ENCODE results near the gene RNASE7. TPM values are rescaled to one million over a fixed set of nuclear protein-coding genes. Genes with fewer than 3 reads are reported as not detected.
A peak's percentile ranks its signal among the peaks of the same experiment; 100 is the strongest.

RNASE7 gene
- total RNA-seq, 2 experiments from 2014 or later: not detected

DNA sequence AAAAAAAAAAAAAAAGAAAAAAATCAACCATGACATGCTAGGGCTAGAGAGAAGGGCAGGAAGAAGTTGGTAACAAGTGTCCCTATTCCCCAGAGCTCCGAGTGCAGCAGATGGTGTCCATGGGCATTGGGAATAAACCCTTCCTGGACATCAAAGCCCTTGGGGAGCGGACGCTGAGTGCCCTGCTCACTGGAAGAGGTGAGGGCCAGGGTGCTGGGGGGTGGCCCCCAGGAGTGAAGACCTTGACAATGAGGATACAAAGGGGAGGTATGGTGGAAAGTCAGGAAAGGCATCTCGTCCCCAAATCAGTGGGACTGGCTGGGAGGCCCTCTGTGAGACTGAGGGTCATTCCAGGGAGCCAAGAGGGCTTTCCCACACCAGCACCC is 44.7 kb downstream of the RNASE7 start:
- intact Hi-C loops (cut with micrococcal nuclease): loop anchor here (1.0 kb wide), 1 partner anchor 17 kb away; no protein-coding TSS in a partner anchor
- Mint-ChIP-seq H3K9me3 (no peaks in the 10 kb centered on the region), H3K4me1 (ENCODE audit: low read depth) (peaks cover 13% of the 10 kb centered on the region), H3K27me3 (ENCODE audit: low read depth) (no peaks in the 10 kb centered on the region), H3K27ac (no peak overlapping the region), H3K4me3 (no peak overlapping the region), H3K36me3 (ENCODE audit: low read depth) (no peaks in the 10 kb centered on the region)
- DNase-seq: no peak
- CTCF ChIA-PET: interaction anchor here (0.6 to 8.6 kb wide), 9 partner anchors 10 to 72 kb away, joined by 3 to 111 read pairs (median 6); partner anchors contain the start of genes ARHGEF40 and TMEM253

DNA sequence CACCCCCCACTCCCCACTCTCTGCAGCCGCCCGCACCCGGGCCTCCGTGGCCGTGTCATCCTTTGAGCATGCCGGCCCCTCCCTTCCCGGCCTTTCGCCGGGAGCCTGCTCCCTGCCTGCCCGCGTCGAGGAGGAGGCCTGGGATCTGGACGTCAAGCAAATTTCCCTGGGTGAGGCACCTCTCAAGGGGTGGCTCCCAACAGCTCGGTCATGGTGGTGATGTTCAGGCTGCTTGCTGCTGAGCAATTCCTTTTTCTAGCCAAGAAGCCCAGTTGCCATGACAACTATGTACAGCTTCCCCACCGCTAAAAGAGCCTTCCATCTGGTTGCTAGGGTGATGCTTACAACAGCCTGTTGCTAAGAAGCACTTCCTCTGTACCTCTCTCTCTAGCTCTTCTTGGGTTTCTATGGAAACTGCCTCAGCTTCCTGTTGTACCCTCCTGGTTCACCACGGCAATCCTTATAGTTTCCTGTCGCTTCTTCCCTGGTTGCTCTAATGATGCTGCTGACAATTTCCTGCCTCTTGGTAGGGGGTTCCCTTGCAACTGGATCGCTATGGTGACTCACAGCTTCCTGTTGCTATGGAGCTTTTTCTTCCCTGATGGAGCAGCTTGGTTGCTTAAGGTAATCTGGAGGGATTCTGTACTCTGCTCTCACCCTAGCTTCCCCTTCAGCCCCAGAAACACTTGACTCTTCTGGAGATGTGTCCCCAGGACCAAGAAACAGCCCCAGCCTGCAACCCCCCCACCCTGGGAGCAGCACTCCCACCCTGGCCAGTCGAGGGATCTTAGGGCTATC is 45.3 kb downstream of the RNASE7 start:
- intact Hi-C loops (cut with micrococcal nuclease): loop anchor here (1.0 kb wide), 1 partner anchor 17 kb away; no protein-coding TSS in a partner anchor
- DNase-seq: peak; percentile 56
- CTCF ChIA-PET: interaction anchor here (0.6 to 8.6 kb wide), 14 partner anchors 9 to 115 kb away, joined by 3 to 111 read pairs (median 4); partner anchors contain the start of genes ARHGEF40 and TMEM253
- Mint-ChIP-seq H3K36me3 (ENCODE audit: low read depth) (no peaks in the 10 kb centered on the region), H3K9me3 (no peaks in the 10 kb centered on the region), H3K27ac (no peak overlapping the region), H3K27me3 (ENCODE audit: low read depth) (no peaks in the 10 kb centered on the region), H3K4me3 (no peak overlapping the region), H3K4me1 (ENCODE audit: low read depth) (peaks cover 14% of the 10 kb centered on the region)

DNA sequence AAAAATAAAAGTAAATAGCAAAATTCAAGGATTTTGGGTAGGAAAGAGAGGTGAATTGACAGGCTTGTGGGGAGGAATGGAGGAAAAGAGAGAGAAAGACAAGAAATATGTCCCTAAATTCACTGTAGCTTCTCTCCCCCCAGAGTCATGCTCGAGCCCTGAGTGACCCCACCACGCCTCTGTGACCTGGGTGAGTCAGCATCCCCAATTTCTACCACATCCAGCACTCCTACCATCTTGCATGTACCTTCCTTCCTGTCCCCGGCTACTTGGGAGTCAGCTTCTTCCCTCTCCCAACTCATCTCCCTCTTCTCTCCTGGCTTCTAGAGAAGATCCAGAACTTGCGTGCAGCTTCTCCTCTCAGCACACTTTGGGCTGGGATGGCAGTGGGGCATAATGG is 46.5 kb downstream of the RNASE7 start:
- DNase-seq: no peak
- H3K4me3 Mint-ChIP-seq: no peak overlapping the region

DNA sequence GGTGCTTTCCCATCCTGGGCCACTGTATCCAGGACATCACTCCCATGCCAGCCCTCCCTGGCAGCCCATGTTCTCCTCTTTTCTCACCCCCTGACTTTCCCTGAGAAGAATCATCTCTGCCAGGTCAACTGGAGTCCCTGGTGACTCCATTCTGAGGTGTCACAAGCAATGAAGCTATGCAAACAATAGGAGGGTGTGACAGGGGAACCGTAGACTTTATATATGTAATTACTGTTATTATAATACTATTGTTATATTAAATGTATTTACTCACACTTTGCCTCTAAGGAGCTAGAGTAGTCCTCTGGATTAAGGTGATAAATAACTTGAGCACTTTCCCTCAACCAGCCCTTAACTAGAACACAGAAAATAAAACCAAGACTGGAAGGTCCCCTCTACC is 47.1 kb downstream of the RNASE7 start:
- intact Hi-C loops (cut with micrococcal nuclease): no loop called here
- no peak overlapping the region for H3K4me3 Mint-ChIP-seq
- H3K27me3 Mint-ChIP-seq (ENCODE audit: low read depth): no peaks in the 10 kb centered on the region
- peaks cover 18% of the 10 kb centered on the region for H3K4me1 Mint-ChIP-seq (ENCODE audit: low read depth)
- CTCF ChIA-PET: interaction anchor here (0.6 to 8.6 kb wide), 16 partner anchors 8 to 230 kb away, joined by 3 to 111 read pairs (median 4); partner anchors contain the start of gene ARHGEF40
- H3K27ac Mint-ChIP-seq: no peak overlapping the region
- no peaks in the 10 kb centered on the region for H3K9me3 Mint-ChIP-seq
- DNase-seq: no peak
- H3K36me3 Mint-ChIP-seq (ENCODE audit: low read depth): no peaks in the 10 kb centered on the region

More for the DNA sequence above, 46.5 kb downstream of the RNASE7 start:
- Mint-ChIP-seq H3K27me3 (ENCODE audit: low read depth) (no peaks in the 10 kb centered on the region), H3K27ac (no peak overlapping the region), H3K4me1 (ENCODE audit: low read depth) (peaks cover 18% of the 10 kb centered on the region), H3K36me3 (ENCODE audit: low read depth) (no peaks in the 10 kb centered on the region), H3K9me3 (no peaks in the 10 kb centered on the region)
- intact Hi-C loops (cut with micrococcal nuclease): no loop called here
- CTCF ChIA-PET: interaction anchor here (0.7 to 8.6 kb wide), 11 partner anchors 11 to 230 kb away, joined by 3 to 111 read pairs (median 4); partner anchors contain the start of gene ARHGEF40

DNA sequence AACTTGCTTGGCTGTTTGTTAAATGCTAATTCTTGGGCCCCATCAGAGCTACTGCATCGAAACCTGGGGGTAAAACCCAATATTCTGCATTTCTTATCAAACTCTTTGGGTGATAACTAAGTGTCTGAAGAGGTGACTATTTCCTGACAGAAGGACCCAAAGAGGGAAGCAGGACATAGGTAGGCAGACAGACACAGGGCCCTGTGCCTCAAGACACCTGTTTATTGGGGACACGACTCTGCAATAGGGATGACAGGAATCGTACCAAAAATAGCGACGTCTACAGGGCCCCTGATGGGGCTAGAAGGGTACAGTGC is 47.7 kb downstream of the RNASE7 start:
- H3K4me1 Mint-ChIP-seq (ENCODE audit: low read depth): peaks cover 18% of the 10 kb centered on the region
- no peak for DNase-seq
- no peak overlapping the region for H3K4me3 Mint-ChIP-seq
- H3K9me3 Mint-ChIP-seq: no peaks in the 10 kb centered on the region
- no peaks in the 10 kb centered on the region for H3K36me3 Mint-ChIP-seq (ENCODE audit: low read depth)
- intact Hi-C loops (cut with micrococcal nuclease): no loop called here
- CTCF ChIA-PET: interaction anchor here (0.6 to 8.6 kb wide), 13 partner anchors 8 to 121 kb away, joined by 3 to 111 read pairs (median 4); partner anchors contain the start of gene ARHGEF40
- H3K27ac Mint-ChIP-seq: no peak overlapping the region
- H3K27me3 Mint-ChIP-seq (ENCODE audit: low read depth): no peaks in the 10 kb centered on the region

DNA sequence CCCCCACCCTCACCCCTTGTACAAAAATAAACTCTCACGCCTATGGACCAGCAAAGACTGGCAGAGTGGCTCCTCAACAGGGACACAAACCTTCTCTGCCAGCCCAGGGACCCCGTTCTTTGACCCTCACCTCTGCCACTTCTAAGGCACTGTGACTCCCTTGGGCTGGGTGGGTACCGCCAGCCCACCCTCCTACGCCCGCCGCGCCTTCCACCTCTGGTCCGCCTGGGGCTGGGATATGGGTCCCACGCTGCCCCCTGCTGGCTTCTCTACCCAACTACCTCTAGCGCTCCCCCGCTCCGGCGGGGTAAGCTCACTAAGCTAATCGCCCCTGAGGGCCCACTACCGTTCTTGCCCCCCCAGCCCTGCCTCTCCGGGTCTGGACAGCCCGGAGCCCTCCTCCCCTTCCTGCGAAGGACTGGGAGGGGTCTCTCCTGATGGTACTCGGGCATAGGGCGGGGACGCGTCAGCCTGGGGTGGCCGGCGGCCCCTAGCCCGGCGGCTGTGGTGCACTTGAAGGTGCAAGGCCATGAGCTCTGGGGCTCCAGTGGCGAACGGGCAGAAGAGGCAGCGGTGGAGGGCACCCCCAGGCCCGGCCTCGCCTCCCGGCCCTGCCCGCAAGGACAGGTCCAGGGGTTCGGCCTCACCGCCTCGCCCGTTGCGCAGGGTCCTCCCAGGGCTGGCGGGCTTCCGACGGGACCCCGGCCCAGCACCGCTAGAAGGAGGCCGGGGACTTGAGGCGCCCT is 48.2 kb downstream of the RNASE7 start:
- H3K27me3 Mint-ChIP-seq (ENCODE audit: low read depth): no peaks in the 10 kb centered on the region
- CTCF ChIA-PET: interaction anchor here (0.6 to 8.6 kb wide), 8 partner anchors 9 to 85 kb away, joined by 3 to 111 read pairs (median 20); partner anchors contain the start of gene ARHGEF40
- H3K27ac Mint-ChIP-seq: no peak overlapping the region
- H3K36me3 Mint-ChIP-seq (ENCODE audit: low read depth): no peaks in the 10 kb centered on the region
- H3K4me3 Mint-ChIP-seq: no peak overlapping the region
- peak; percentile 39 for DNase-seq
- intact Hi-C loops (cut with micrococcal nuclease): no loop called here
- no peaks in the 10 kb centered on the region for H3K9me3 Mint-ChIP-seq
- peaks cover 18% of the 10 kb centered on the region for H3K4me1 Mint-ChIP-seq (ENCODE audit: low read depth)

DNA sequence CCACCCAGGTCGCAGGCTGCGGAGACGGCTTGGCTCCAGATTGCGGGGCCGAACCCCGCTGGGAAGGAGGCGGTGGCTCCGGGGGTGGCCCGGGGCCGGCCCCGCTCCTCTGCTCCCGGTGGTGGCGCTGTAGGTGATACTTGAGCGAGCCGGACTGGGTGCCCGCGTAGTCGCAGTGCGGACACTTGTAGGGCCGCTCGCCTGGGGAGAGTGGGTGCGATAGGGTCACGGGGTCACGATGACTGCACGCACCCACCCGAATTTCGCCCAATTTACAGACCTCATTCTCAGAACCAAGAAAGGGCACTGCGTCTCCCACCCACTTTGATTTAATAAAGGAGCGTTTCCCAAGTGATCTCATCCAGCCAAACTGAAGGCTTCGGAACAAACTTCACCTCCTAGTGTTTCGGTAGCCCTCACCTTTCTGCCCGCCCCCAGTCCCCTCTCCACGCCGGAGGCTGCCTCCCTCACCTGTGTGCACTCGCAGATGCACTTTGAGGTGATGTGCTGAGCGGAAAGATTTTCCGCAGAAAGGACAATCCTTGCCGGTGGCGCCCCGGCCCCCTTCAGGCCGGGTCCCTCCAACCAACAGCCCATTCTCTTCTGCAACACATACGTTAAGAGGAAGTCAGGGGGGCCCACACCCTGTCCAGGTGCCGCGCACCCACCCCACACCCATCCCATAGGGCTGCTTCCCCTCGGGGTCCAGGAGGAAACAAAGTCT is 48.9 kb downstream of the RNASE7 start:
- H3K4me1 Mint-ChIP-seq (ENCODE audit: low read depth): peaks cover 18% of the 10 kb centered on the region
- H3K27ac Mint-ChIP-seq: no peak overlapping the region
- no peak overlapping the region for H3K4me3 Mint-ChIP-seq
- no peak for DNase-seq
- CTCF ChIA-PET: interaction anchor here (0.6 to 8.6 kb wide), 19 partner anchors 8 to 93 kb away, joined by 4 to 168 read pairs (median 17); partner anchors contain the start of genes ARHGEF40, SLC39A2 and TMEM253
- no peaks in the 10 kb centered on the region for H3K27me3 Mint-ChIP-seq (ENCODE audit: low read depth)
- intact Hi-C loops (cut with micrococcal nuclease): no loop called here
- no peaks in the 10 kb centered on the region for H3K9me3 Mint-ChIP-seq
- H3K36me3 Mint-ChIP-seq (ENCODE audit: low read depth): no peaks in the 10 kb centered on the region

DNA sequence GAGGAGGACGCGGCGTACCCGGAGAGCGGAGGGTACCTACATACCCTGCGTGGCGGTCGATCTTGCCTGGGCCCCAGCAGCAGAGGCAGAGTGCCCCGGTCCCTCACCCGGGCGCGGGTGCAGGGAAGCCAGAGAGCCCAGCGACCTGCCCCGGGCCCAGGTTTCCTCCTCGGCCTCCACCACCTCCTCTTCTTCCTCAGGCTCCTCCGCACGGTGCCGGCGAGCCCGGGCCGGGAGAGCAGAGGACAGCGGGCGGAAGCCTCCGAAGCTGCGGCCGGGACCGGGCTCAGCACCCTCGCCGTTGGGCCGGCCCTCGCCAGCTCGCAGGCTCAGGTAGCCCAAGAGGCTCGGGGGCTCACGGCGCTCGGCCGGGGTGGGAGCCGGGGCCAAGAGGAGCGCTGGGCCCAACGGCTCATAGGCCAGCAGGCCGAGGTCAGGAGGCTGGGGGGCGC is 49.7 kb downstream of the RNASE7 start:
- H3K36me3 Mint-ChIP-seq (ENCODE audit: low read depth): no peaks in the 10 kb centered on the region

DNA sequence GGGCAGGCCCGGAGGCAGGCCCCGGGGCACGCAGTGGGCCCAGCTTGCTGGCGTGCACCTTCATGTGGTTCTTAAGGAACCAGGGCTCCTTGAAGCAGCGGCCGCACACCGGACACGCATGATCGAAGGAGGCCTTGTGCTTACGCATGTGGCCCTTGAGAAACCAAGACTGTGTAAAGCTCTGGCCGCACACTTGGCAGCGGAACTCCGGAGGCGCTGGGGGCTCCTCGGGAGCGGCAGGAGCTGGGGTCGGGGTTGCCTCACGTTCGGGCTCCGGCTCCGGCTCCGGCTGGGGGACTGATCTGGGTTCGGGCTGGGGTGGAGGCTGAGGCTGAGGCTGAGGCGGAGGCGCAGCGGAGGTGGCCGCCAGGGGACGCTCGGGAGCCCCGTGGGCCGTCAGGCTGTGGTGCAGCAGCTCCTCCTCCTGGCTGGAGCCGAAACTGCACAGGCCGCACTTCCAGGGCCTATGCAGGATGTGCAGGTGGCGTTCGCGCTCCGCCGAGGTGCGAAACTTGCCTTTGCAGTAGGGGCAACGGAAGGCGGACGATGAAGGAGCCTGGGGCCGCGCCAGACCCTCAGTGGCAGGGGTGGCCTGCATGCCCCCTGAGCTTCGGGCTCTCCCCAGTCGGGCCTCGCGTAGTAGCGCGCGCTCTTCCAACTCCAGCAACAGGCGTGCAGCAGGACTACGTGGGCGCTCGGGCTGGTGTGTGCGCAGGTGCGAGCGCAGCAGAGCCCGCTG is 50.3 kb downstream of the RNASE7 start:
- Mint-ChIP-seq H3K4me3 (no peak overlapping the region), H3K36me3 (ENCODE audit: low read depth) (no peaks in the 10 kb centered on the region), H3K4me1 (ENCODE audit: low read depth) (peaks cover 13% of the 10 kb centered on the region), H3K27me3 (ENCODE audit: low read depth) (no peaks in the 10 kb centered on the region), H3K27ac (no peak overlapping the region), H3K9me3 (no peaks in the 10 kb centered on the region)
- peak; percentile 93 for DNase-seq
- intact Hi-C loops (cut with micrococcal nuclease): loop anchor here (1.0 kb wide), 3 partner anchors 12 to 78 kb away; no protein-coding TSS in a partner anchor
- CTCF ChIA-PET: interaction anchor here (0.6 to 6.9 kb wide), 34 partner anchors 10 to 447 kb away, joined by 3 to 168 read pairs (median 6); partner anchors contain the start of genes ARHGEF40, OR5AU1, SLC39A2 and TMEM253

More for the DNA sequence above, 49.7 kb downstream of the RNASE7 start:
- Mint-ChIP-seq H3K27me3 (ENCODE audit: low read depth) (no peaks in the 10 kb centered on the region), H3K4me1 (ENCODE audit: low read depth) (peaks cover 15% of the 10 kb centered on the region), H3K27ac (no peak overlapping the region), H3K9me3 (no peaks in the 10 kb centered on the region), H3K4me3 (no peak overlapping the region)
- intact Hi-C loops (cut with micrococcal nuclease): loop anchor here (1.0 kb wide), 3 partner anchors 12 to 78 kb away; no protein-coding TSS in a partner anchor
- no peak for DNase-seq
- CTCF ChIA-PET: interaction anchor here (0.6 to 6.9 kb wide), 31 partner anchors 9 to 365 kb away, joined by 3 to 168 read pairs (median 7); partner anchors contain the start of genes ARHGEF40, OR5AU1, SLC39A2 and TMEM253

DNA sequence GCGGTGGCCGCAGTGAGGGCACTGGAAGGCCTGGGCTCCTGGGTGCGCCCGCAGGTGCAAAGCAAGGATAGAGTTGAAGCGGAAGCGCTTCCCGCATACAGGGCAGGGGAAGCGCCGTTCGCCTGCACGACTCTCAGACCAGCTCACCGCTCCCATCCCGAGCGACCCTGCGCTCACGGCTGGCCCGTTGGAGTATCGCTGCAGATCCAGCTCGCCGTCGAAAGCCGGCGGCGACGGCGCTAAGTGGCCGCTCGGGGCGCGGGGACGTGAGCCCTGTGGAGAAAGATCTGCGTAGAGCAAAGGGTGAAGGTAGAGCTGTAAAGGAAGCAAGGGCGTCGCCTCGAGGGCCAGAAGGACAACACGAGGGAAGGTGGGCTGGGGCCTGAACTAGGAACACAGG is 50.9 kb downstream of the RNASE7 start:
- H3K4me1 Mint-ChIP-seq (ENCODE audit: low read depth): peaks cover 8% of the 10 kb centered on the region
- CTCF ChIA-PET: interaction anchor here (0.6 to 6.9 kb wide), 27 partner anchors 10 to 448 kb away, joined by 3 to 168 read pairs (median 9); partner anchors contain the start of genes ARHGEF40, OR5AU1, SLC39A2 and TMEM253
- H3K27me3 Mint-ChIP-seq (ENCODE audit: low read depth): no peaks in the 10 kb centered on the region
- H3K27ac Mint-ChIP-seq: no peak overlapping the region
- H3K36me3 Mint-ChIP-seq (ENCODE audit: low read depth): no peaks in the 10 kb centered on the region
- no peak overlapping the region for H3K4me3 Mint-ChIP-seq
- DNase-seq: no peak
- H3K9me3 Mint-ChIP-seq: no peaks in the 10 kb centered on the region
- intact Hi-C loops (cut with micrococcal nuclease): no loop called here

Data from activated naive CD4-positive, alpha-beta T cell treated with anti-CD3 and anti-CD28 coated beads for 36 hours (primary cell).